Measurements from ENCODE around the gene PIGB. TPM values are rescaled to one million over a fixed set of nuclear protein-coding genes. Genes with fewer than 3 reads are reported as not detected.
"Not testable (repeated sequence)": the region's sequence is repeated elsewhere in the genome, so short reads cannot be mapped to it uniquely, and the experiment has no call there.

Gene PIGB
- total and polyA plus RNA-seq, 2 of the 8 experiments (the other 6 are each of a cell fraction or from before 2014, with no cell fraction given) = 4.3 to 11.7 TPM

- WGBS, 2 experiments (ENCODE audit: extremely low coverage in 1 of 2, insufficient coverage in 1 of 2, insufficient read length in 1 of 2, insufficient replicate concordance in 2 of 2, low coverage in 1 of 2, low lambda C conversion rate in 2 of 2, missing lambda C conversion rate in 1 of 2) = 93% methylated on average over 2 of the region's 2 CpGs; no CpG with 5 or more reads in 1 of the 2 experiments
- H3K4me1 ChIP-seq (replicated peaks in 1 of 4; ENCODE audit: control insufficient read depth in 3 of 4, insufficient read depth in 4 of 4, low read length in 3 of 4); H3K27ac ChIP-seq (ENCODE audit: low read depth, low read length); H2BK12ac ChIP-seq (ENCODE audit: low read depth, low read length); H2AFZ ChIP-seq (ENCODE audit: low read length); H3K4me2 ChIP-seq (ENCODE audit: insufficient read depth in 1 of 2, low read depth in 2 of 2, low read length in 2 of 2); H3K14ac ChIP-seq (ENCODE audit: insufficient read length); FAIRE-seq; H3K18ac ChIP-seq (ENCODE audit: extremely low read depth, low read length); H3K23me2 ChIP-seq (ENCODE audit: low read depth, low read length); H3K9me3 ChIP-seq (ENCODE audit: insufficient read depth in 2 of 2, low read depth in 1 of 2, low read length in 1 of 2); H3K23ac ChIP-seq (ENCODE audit: insufficient read length); H3K79me1 ChIP-seq (ENCODE audit: low read depth, low read length); H4K91ac ChIP-seq (replicated peaks; ENCODE audit: insufficient read length, low read length); H4K5ac ChIP-seq (ENCODE audit: insufficient read length, low read depth, low read length); POLR2A ChIA-PET (ENCODE audit: partially characterized antibody); H2BK15ac ChIP-seq (ENCODE audit: low read length); H3K4ac ChIP-seq (replicated peaks; ENCODE audit: insufficient read length, low read depth, low read length); DNase-seq (ENCODE audit: low read depth in 1 of 2, low spot score in 2 of 2); H2BK20ac ChIP-seq (ENCODE audit: low read length); H4K20me1 ChIP-seq (replicated peaks in 1 of 2; ENCODE audit: control insufficient read depth in 1 of 2, insufficient read depth in 2 of 2, low read length in 2 of 2); H2AK5ac ChIP-seq (ENCODE audit: low read depth, low read length); H2BK5ac ChIP-seq (ENCODE audit: low read depth, low read length); H3K27me3 ChIP-seq (replicated peaks in 1 of 4; ENCODE audit: control insufficient read depth in 3 of 4, extremely low read depth in 1 of 4, insufficient read depth in 3 of 4, low read length in 3 of 4); H3K4me3 ChIP-seq (ENCODE audit: extremely low read depth in 1 of 4, insufficient read depth in 2 of 4, low read depth in 3 of 4, low read length in 4 of 4); H3K36me3 ChIP-seq (ENCODE audit: control insufficient read depth in 2 of 4, insufficient read depth in 4 of 4, low read length in 3 of 4); H2BK120ac ChIP-seq (replicated peaks; ENCODE audit: low read depth, low read length); H3K56ac ChIP-seq (replicated peaks; ENCODE audit: insufficient read length, low read depth, low read length); H4K8ac ChIP-seq (ENCODE audit: extremely low read depth, insufficient read depth, low read length); H3K79me2 ChIP-seq (ENCODE audit: control insufficient read depth in 1 of 2, insufficient read depth in 2 of 2, low read length in 2 of 2); H3K9ac ChIP-seq (replicated peaks in 1 of 4; ENCODE audit: extremely low read depth in 1 of 4, low read depth in 3 of 4, low read length in 3 of 4): not testable (repeated sequence)
- CTCF ChIA-PET (ENCODE audit: partially characterized antibody) = interaction anchor here (1.1 kb wide), 1 partner anchor 159 kb away, joined by 3 read pairs; no protein-coding TSS in a partner anchor
Observed at GRCh38 chr15:55280589-55280988, 38.4 kb upstream of the PIGB start.

Measured in H1 (cell line).